Endodermal cell (in vitro differentiated cells): Measurements from ENCODE around the gene CHST11. TPM values are rescaled to one million over a fixed set of nuclear protein-coding genes. Genes with fewer than 3 reads are reported as not detected.

Source experiments
- DNase-seq: peaks from one replicate; pipeline ENCODE4 v3.0.0-alpha.2; 2017
- H3K27ac ChIP-seq: 2 replicates; pipeline ENCODE4 v1.5.1; 2013; ENCODE audit warnings: mild to moderate bottlenecking, low read depth, low read length, moderate library complexity
- H3K27me3 ChIP-seq: 2 replicates; pipeline ENCODE4 v1.6.1; 2013; ENCODE audit warnings: mild to moderate bottlenecking, low read length, moderate library complexity; ENCODE audit not compliant: insufficient read depth, control insufficient read depth, poor library complexity, severe bottlenecking
- H3K36me3 ChIP-seq: 2 replicates; pipeline ENCODE4 v1.7.0; 2013; ENCODE audit warnings: mild to moderate bottlenecking, low read length, moderate library complexity; ENCODE audit not compliant: control insufficient read depth, insufficient read depth
- H3K4me1 ChIP-seq: one replicate; pipeline ENCODE4 v1.7.0; 2013; ENCODE audit warnings: low read length; ENCODE audit not compliant: control insufficient read depth, insufficient read depth
- H3K4me3 ChIP-seq: 2 replicates; pipeline ENCODE4 v1.5.1; 2013; ENCODE audit warnings: mild to moderate bottlenecking, low read length, moderate library complexity
- H3K9ac ChIP-seq: 2 replicates; pipeline ENCODE4 v1.6.1; 2013; ENCODE audit warnings: mild to moderate bottlenecking, low read length, moderate library complexity; ENCODE audit not compliant: poor library complexity, severe bottlenecking; ENCODE audit errors: extremely low read depth
- H3K9me3 ChIP-seq: 2 replicates; pipeline ENCODE4 v1.6.1; 2013; ENCODE audit warnings: mild to moderate bottlenecking, low read length, moderate library complexity; ENCODE audit not compliant: control insufficient read depth
- H3K27ac Mint-ChIP-seq: 2 replicates; pipeline ENCODE4 v1.8.0; 2020; ENCODE audit warnings: mixed read lengths
- H3K27me3 Mint-ChIP-seq: 2 replicates; pipeline ENCODE4 v1.8.0; 2021; ENCODE audit warnings: mild to moderate bottlenecking, mixed read lengths; ENCODE audit not compliant: insufficient read depth
- H3K36me3 Mint-ChIP-seq: 2 replicates; pipeline ENCODE4 v1.8.0; 2020; ENCODE audit warnings: low read depth, mixed read lengths
- H3K4me1 Mint-ChIP-seq: 2 replicates; pipeline ENCODE4 v1.8.0; 2020; ENCODE audit warnings: mixed read lengths
- H3K4me3 Mint-ChIP-seq: 2 replicates; pipeline ENCODE4 v1.8.0; 2020; ENCODE audit warnings: mild to moderate bottlenecking, moderate library complexity, mixed read lengths
- H3K9me3 Mint-ChIP-seq: 2 replicates; pipeline ENCODE4 v1.8.0; 2020; ENCODE audit warnings: mild to moderate bottlenecking, mixed read lengths
- WGBS, 2 experiments: methylation state at CpG; one replicate each; pipeline versions ENCODE4 v1.1.5 to v1.1.7; 2013; ENCODE audit warnings: missing lambda C conversion rate in 2 of 2, mixed read lengths in 1 of 2; ENCODE audit not compliant: insufficient coverage in 1 of 2, insufficient read length in 1 of 2; 5-methylcytosine and 5-hydroxymethylcytosine counted together
- total RNA-seq, 2 donors: library from RNA; stranded (reverse); fragmentation: NEBNext Ultra II Directional in 1 of 2; extraction: Animal tissue kit (Norgen Biotek cat#: 25700) in 1 of 2; gene quantifications; 2 replicates in 1 of 2; 3 replicates in 1 of 2; pipeline ENCODE4 v1.2.1, GENCODE V29; 2021
- TF ChIP-seq, protein P1 (sequence below): fragments of 200-600 bp; sonication (generic); conservative IDR thresholded peaks from 2 replicates; pipeline ENCODE4 v1.5.0; 2021; ENCODE audit warnings: antibody characterized with exemption, mild to moderate bottlenecking

The CHST11 gene
- total RNA-seq, 2 donors from 2014 or later: 30.7 to 36.2 TPM

DNA sequence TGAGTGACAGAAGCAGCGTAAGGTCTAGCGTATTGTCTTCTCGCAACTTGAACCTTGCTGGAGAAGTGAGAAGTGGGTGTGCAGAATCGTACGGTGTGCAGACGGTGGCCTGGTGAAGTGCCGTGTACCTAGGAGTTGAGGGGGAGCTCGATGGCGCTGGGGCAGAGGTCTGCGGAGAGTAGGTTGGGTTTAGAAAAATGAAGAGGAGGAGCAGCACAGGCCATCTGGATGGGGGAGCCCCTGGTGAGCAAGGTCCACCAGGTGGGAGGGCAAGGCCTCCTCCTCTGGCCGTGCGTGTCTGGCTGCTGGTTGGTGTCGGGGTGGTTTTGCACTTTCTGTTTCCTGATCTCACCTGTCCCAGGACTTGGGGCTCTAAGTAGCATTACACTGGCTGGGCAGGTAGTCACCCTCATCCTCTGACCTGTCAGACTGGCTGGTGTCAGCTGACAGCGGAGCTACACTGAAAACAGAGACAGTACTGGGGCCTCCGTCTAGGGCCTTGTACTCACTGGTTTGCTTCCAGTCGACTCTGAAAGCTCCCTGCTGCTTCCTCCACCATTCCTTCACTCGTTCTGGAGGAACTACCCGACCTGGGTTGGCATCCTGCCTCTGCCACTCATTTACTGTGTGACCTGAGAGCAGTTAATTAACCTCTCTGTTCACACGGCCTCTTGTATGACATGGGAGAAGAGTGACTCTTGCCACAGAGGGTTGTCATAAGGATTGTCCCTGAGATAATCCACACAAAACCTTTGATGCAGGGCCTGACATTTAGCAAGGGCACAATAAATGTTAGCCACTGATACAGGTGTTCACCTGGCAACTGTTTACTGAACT, 273.1 kb downstream of the CHST11 start:
- TF ChIP-seq, protein P1, sequence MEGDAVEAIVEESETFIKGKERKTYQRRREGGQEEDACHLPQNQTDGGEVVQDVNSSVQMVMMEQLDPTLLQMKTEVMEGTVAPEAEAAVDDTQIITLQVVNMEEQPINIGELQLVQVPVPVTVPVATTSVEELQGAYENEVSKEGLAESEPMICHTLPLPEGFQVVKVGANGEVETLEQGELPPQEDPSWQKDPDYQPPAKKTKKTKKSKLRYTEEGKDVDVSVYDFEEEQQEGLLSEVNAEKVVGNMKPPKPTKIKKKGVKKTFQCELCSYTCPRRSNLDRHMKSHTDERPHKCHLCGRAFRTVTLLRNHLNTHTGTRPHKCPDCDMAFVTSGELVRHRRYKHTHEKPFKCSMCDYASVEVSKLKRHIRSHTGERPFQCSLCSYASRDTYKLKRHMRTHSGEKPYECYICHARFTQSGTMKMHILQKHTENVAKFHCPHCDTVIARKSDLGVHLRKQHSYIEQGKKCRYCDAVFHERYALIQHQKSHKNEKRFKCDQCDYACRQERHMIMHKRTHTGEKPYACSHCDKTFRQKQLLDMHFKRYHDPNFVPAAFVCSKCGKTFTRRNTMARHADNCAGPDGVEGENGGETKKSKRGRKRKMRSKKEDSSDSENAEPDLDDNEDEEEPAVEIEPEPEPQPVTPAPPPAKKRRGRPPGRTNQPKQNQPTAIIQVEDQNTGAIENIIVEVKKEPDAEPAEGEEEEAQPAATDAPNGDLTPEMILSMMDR: no peak
- Mint-ChIP-seq H3K9me3 (no peaks in the 10 kb centered on the region), H3K36me3 (no peaks in the 10 kb centered on the region), H3K27me3 (no peaks in the 10 kb centered on the region), H3K27ac (peak overlapping the region; percentile 8), H3K4me3 (no peak overlapping the region), H3K4me1 (peaks cover 9% of the 10 kb centered on the region)
- 87 to 92% methylated on average over 11 to 19 of the region's 19 CpGs for WGBS, 2 experiments
- H3K27me3 ChIP-seq: no peaks in the 10 kb centered on the region
- no peak overlapping the region for H3K27ac ChIP-seq
- H3K9me3 ChIP-seq: no peaks in the 10 kb centered on the region
- no peak overlapping the region for H3K4me3 ChIP-seq
- no peaks in the 10 kb centered on the region for H3K36me3 ChIP-seq
- H3K9ac ChIP-seq: no peak overlapping the region
- no peaks in the 10 kb centered on the region for H3K4me1 ChIP-seq
- no peak for DNase-seq

DNA sequence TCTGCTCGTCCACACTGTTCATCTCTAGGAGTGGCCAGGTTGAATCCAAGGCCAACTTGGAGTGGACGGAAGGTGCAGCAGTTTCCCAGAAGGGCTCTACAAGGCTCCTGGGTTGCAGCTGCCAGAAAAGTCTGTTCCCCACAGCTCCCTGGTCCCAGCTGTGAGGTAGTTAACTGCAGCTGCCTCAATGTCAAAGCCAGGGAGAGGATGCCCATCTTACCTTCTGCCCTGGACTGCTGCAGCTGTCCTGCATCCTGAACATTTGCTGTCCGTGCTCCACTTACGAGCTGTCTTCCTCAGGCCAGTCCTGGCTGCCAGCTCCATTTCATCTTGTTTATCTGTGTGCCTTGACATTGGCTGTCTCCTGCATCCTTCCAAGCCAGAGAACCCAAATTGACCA, 274.0 kb downstream of the CHST11 start:
- Mint-ChIP-seq H3K9me3 (no peaks in the 10 kb centered on the region), H3K27ac (peak overlapping the region; percentile 60), H3K36me3 (no peaks in the 10 kb centered on the region), H3K4me3 (no peak overlapping the region), H3K27me3 (no peaks in the 10 kb centered on the region), H3K4me1 (peaks cover 9% of the 10 kb centered on the region)
- Histone ChIP-seq H3K4me3 (no peak overlapping the region), H3K27ac (no peak overlapping the region), H3K9ac (no peak overlapping the region), H3K27me3 (no peaks in the 10 kb centered on the region), H3K4me1 (no peaks in the 10 kb centered on the region), H3K36me3 (no peaks in the 10 kb centered on the region), H3K9me3 (no peaks in the 10 kb centered on the region)
- DNase-seq: no peak
- WGBS, 2 experiments: 89 to 91% methylated on average over 4 of the region's 4 CpGs
- TF ChIP-seq, protein P1: no peak

DNA sequence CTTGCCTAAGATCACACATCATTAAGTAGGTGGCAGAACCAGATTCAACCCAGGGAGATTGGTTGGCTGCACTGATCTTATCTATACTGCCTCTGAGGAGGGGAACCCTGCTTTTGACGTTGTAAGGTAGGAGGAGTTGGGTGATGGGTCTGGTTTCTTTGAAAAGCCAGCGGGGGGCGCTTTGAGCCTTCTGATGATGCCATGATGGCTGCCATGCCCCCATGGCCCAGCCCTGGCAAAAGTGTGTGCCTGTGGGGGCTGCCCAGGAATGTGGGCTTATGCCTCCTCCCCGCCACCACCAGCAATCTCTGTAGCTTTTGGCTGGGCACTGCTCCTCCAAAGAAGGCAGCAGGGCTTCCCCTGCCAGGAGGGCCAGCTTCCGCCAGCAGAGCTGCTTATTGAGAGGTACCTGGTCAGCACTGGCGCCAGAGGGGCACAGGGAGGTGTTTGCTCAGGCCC, 277.0 kb downstream of the CHST11 start:
- Histone ChIP-seq H3K27me3 (no peaks in the 10 kb centered on the region), H3K27ac (no peak overlapping the region), H3K4me3 (no peak overlapping the region), H3K4me1 (peaks cover 4% of the 10 kb centered on the region), H3K9ac (no peak overlapping the region), H3K9me3 (no peaks in the 10 kb centered on the region), H3K36me3 (no peaks in the 10 kb centered on the region)
- Mint-ChIP-seq H3K36me3 (no peaks in the 10 kb centered on the region), H3K4me1 (peaks cover 21% of the 10 kb centered on the region), H3K27me3 (no peaks in the 10 kb centered on the region), H3K4me3 (no peak overlapping the region), H3K27ac (no peak overlapping the region), H3K9me3 (no peaks in the 10 kb centered on the region)
- WGBS, 2 experiments: 60 to 73% methylated on average over 2 to 6 of the region's 6 CpGs
- TF ChIP-seq, protein P1: peak; percentile 31
- peak; percentile 81 for DNase-seq
